Neural crest cell (in vitro differentiated cells): ENCODE data around the gene C16orf74. TPM values are rescaled to one million over a fixed set of nuclear protein-coding genes. Genes with fewer than 3 reads are reported as not detected.
A peak's percentile ranks its signal among the peaks of the same experiment; 100 is the strongest.

Experiments
- DNase-seq: peaks from one replicate; pipeline ENCODE4 v3.0.0; 2021; ENCODE audit warnings: low read depth, mixed read lengths, low spot score
- H3K27ac Mint-ChIP-seq: one replicate; pipeline ENCODE4 v1.8.0; 2021; ENCODE audit warnings: mild to moderate bottlenecking, mixed read lengths; ENCODE audit not compliant: unreplicated experiment
- H3K27me3 Mint-ChIP-seq: 2 replicates; pipeline ENCODE4 v1.8.0; 2021; ENCODE audit warnings: low read depth, mild to moderate bottlenecking, mixed read lengths
- H3K36me3 Mint-ChIP-seq: 2 replicates; pipeline ENCODE4 v1.8.0; 2021; ENCODE audit warnings: low read depth, mild to moderate bottlenecking, mixed read lengths
- H3K4me1 Mint-ChIP-seq: 2 replicates; pipeline ENCODE4 v1.8.0; 2021; ENCODE audit warnings: mixed read lengths
- H3K4me3 Mint-ChIP-seq: one replicate; pipeline ENCODE4 v1.8.0; 2021; ENCODE audit warnings: mild to moderate bottlenecking, mixed read lengths
- H3K9me3 Mint-ChIP-seq: 2 replicates; pipeline ENCODE4 v1.8.0; 2021; ENCODE audit warnings: mixed read lengths
- CTCF ChIP-seq: fragments of 200-600 bp; sonication (generic); conservative IDR thresholded peaks from 2 replicates; pipeline ENCODE4 v1.5.0; 2021; ENCODE audit warnings: antibody characterized with exemption, mild to moderate bottlenecking
- long read RNA-seq: library from polyadenylated mRNA; unstranded; transcript quantifications from one replicate; pipeline ENCODE4 v2.0.0, GENCODE V29; 2020
- total RNA-seq: library from RNA; stranded (reverse); gene quantifications from 2 replicates; pipeline ENCODE4 v1.2.1, GENCODE V29; 2021

Gene C16orf74
- 1.2 TPM in 2 replicates for total RNA-seq
- long read RNA-seq, partial matches to known transcripts: 0 of 1 reads
- long read RNA-seq, other reads (novel, unspliced or antisense): 1 of 1 reads

DNA sequence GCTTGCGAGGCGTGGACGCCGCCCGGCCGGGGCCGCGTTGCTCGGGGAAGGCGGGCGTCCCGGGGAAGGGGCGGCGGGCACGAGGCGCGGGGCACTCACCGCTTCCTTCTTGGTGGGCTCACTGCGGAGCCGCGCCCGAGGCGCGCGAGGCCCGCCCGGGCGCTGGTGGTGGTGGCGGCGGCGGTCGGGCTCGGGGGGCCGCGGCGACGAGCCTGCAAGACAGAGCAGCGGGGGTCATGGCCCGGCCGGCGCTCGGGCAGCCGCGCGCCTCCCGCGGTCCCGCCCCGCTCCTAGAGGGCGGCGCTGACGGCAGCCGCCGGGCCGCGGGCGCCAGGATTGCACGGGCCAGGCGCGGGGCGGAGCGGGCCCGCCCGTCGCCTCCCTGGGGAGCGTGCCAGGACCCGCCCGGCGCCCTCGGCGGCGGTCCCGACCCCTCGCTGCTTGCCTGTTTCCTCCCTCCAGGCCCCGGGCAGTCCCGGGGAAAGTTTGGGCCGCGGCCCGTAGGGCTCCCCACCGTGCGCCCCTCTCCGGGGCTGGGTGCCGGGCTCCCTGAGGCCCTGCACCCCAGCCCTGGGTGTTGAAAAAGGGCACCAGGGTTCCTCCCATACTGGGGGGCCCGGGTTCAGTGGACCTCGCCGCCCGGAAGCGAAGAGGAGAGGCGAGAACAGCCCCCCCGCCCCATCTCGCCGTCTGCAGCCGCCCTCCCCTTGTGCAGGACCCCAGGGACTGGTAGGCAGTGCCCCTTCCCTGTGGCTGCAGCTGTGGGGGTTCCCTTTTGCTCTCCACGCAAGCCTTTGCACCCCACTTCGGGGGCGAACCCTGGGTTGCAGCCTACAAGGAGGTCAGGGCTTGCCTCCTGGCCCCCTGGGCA lies at the start of gene C16orf74:
Gene C16orf74, minus strand, starts transcription at position 270 of the 871 bp plus-strand sequence. CDS start 15,879 bp downstream, outside the sequence.
- Mint-ChIP-seq H3K4me1 (peaks cover 5% of the 10 kb centered on the region), H3K27me3 (peaks cover 52% of the 10 kb centered on the region), H3K4me3 (peak within 1 kb of the TSS; percentile 89), H3K9me3 (no peaks in the 10 kb centered on the region), H3K27ac (no peak within 1 kb of the TSS), H3K36me3 (no peaks in the 10 kb centered on the region)
- no peak for TF ChIP-seq CTCF
- DNase-seq: peak; percentile 23

DNA sequence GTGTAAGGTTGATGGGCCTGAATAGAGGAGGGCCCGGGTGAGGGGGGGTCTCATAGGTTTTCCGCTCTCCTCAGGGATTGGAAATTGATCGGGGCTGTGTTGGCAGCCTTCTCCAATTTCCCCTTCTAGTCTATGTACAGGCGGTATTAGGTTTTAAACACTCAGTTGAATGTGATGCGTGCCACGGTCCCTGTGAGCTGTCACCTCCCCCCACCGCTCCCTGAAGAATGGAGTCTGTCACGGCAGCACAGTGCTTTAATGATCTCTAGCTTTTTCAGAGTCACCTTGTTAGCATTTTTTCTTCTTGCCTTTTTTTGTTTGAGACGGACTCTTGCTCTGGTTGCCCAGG lies 49.4 kb upstream of the C16orf74 start:
- Mint-ChIP-seq H3K27me3 (no peaks in the 10 kb centered on the region), H3K27ac (peak overlapping the region; percentile 83), H3K36me3 (peaks cover 22% of the 10 kb centered on the region), H3K4me3 (peak overlapping the region; percentile 93), H3K9me3 (no peaks in the 10 kb centered on the region), H3K4me1 (peaks cover 36% of the 10 kb centered on the region)
- DNase-seq: no peak
- no peak for TF ChIP-seq CTCF

- TF ChIP-seq CTCF: no peak
- peak within 1 kb of the TSS; percentile 93 for H3K4me3 Mint-ChIP-seq
- H3K36me3 Mint-ChIP-seq: peaks cover 19% of the 10 kb centered on the region
- no peaks in the 10 kb centered on the region for H3K27me3 Mint-ChIP-seq
- H3K27ac Mint-ChIP-seq: peak within 1 kb of the TSS; percentile 83
- DNase-seq: peak; percentile 94
- peaks cover 36% of the 10 kb centered on the region for H3K4me1 Mint-ChIP-seq
- no peaks in the 10 kb centered on the region for H3K9me3 Mint-ChIP-seq
Measured at GRCh38 chr16:85799497-85800320, 48.8 kb upstream of the C16orf74 start, which contains the start of the genes COX4I1 and EMC8. TSS of gene COX4I1 (plus strand) at chr16:85799695. CDS start at chr16:85801206, 1,511 bp downstream. TSS of gene EMC8 (minus strand) at chr16:85799544. CDS start at chr16:85799295, 249 bp downstream.

- TF ChIP-seq CTCF: no peak
- Mint-ChIP-seq H3K4me1 (peaks cover 36% of the 10 kb centered on the region), H3K4me3 (peak overlapping the region; percentile 90), H3K27me3 (no peaks in the 10 kb centered on the region), H3K9me3 (no peaks in the 10 kb centered on the region), H3K27ac (peak overlapping the region; percentile 57), H3K36me3 (peaks cover 17% of the 10 kb centered on the region)
- DNase-seq: peak; percentile 22
Measured at GRCh38 chr16:85798901-85799496, 48.1 kb upstream of the C16orf74 start.

- peak overlapping the region; percentile 57 for H3K27ac Mint-ChIP-seq
- H3K4me3 Mint-ChIP-seq: peak overlapping the region; percentile 90
- no peak for TF ChIP-seq CTCF
- peaks cover 12% of the 10 kb centered on the region for H3K36me3 Mint-ChIP-seq
- no peaks in the 10 kb centered on the region for H3K9me3 Mint-ChIP-seq
- peaks cover 36% of the 10 kb centered on the region for H3K4me1 Mint-ChIP-seq
- H3K27me3 Mint-ChIP-seq: no peaks in the 10 kb centered on the region
- no peak for DNase-seq
Measured at GRCh38 chr16:85798283-85798776, 47.4 kb upstream of the C16orf74 start.
